ENCODE results near the gene SYNGR4.

DNA sequence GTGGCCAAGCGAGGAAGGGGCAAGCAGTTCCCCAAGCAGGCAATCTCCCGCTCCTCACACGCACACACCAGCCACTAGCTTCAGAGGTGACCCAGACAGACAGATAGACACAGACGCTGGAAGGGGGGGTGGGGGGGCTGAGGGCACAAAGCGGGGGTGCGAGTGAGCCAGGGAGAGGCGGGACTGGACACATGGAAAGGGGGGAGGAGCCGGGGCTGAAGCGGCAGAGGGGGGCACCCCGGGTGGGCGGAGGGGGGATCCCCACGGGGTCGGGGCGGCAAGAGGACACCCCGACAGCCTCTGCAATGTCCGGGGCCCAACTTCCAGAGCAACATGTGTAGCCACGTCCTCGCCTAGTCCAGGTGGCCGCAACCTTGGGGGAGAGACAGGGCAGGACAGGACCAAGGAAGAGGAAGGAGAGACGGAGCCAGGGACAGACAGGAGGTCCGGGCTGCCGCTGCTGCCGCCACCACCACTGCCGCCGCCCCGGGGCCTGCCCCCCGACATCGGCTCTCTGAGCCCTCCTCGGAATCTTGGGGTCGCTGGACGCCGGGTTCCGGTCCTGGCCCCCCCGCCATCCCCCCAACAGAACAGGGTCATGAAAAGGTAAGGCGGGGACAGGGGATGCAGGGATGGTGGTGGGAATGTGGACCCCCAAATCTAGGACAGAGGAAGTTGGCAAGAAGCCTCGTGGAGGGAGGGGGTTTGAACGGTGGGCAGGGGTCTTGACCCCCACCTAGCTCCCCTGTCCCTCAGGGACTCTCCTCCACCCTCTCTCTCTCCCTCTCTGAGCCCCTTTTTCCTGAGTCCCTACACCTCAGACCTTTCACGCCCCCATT, 30.4 kb downstream of the SYNGR4 start:
- TF ChIP-seq EZH2 (IDR thresholded peaks at IDR 0.05; ENCODE audit: insufficient read depth, poor library complexity, severe bottlenecking) (peak; percentile 85), EZH2phosphoT487 (IDR thresholded peaks at IDR 0.05; ENCODE audit: insufficient read depth, low read depth) (0 out of 2 replicates have a peak, but pooled peaks have one; percentile 33)
